HepG2 (cell line): Measurements from ENCODE around the gene DCDC2C. TPM values are rescaled to one million over a fixed set of nuclear protein-coding genes. Genes with fewer than 3 reads are reported as not detected.

ENCODE experiments used
- ATAC-seq: fragments of 200-7000 bp; cut with Tn5 transposase; 3 replicates; pipeline ENCODE4 v1.9.1; 2020; ENCODE audit warnings: mild to moderate bottlenecking, moderate library complexity
- BruUV-seq: library from RNA; stranded (reverse); fragments of 400-500 nt; replicated peaks from 2 replicates; lab custom pipeline; 2021; lab: Mats Ljungman, UMichigan
- CTCF ChIA-PET: fragments of 300-600 bp; formaldehyde crosslinking; extraction: SDS; loops from one replicate; lab custom pipeline; 2021; ENCODE audit warnings: low total read pairs, inconsistent platforms, low intra/inter-chr PET ratio; lab: Yijun Ruan, JAX
- POLR2A ChIA-PET: fragments of 350-600 bp; sonication (Branson Sonifier 250); formaldehyde crosslinking; loops from one replicate; lab custom pipeline; 2020; ENCODE audit warnings: antibody characterized with exemption, inconsistent platforms; lab: Yijun Ruan, JAX
- DNase-seq: peaks from one replicate; pipeline ENCODE4 v3.0.0-alpha.2; 2015; ENCODE audit warnings: low spot score
- FAIRE-seq: peaks from 3 replicates; lab custom pipeline; 2011; peaks lifted over from hg19 to GRCh38; lab: Jason Lieb, UNC
- H2AFZ ChIP-seq: one replicate; pipeline ENCODE4 v1.6.1; 2011; ENCODE audit warnings: low read length, inconsistent platforms
- H3K27ac ChIP-seq: fragments of 300-600 bp; 3 replicates; pipeline ENCODE4 v1.8.0; 2011; ENCODE audit warnings: mixed run types, mild to moderate bottlenecking, mixed read lengths, low read length, inconsistent platforms; ENCODE audit not compliant: insufficient read depth; ENCODE audit errors: extremely low read length
- H3K27me3 ChIP-seq, 2 experiments: fragments of 200-600 bp in 1 of 2; 2 replicates in 1 of 2; 3 replicates in 1 of 2; pipeline versions ENCODE4 v1.6.0 to v1.8.0; 2011; ENCODE audit warnings: low read length in 2 of 2, mild to moderate bottlenecking in 2 of 2, moderate library complexity in 2 of 2, inconsistent platforms in 1 of 2; ENCODE audit not compliant: insufficient read depth in 2 of 2, control insufficient read depth in 1 of 2
- H3K36me3 ChIP-seq, 2 experiments: fragments of 200-600 bp in 1 of 2; replicated peaks in 1 of 2; 2 replicates in 1 of 2; 3 replicates in 1 of 2; pipeline versions ENCODE4 v1.5.1 to v1.8.0; 2011; ENCODE audit warnings: low read length in 2 of 2, inconsistent platforms in 1 of 2; ENCODE audit not compliant: insufficient read depth in 2 of 2, control insufficient read depth in 1 of 2
- H3K4me1 ChIP-seq: 2 replicates; pipeline ENCODE4 v1.5.1; 2012; ENCODE audit warnings: low read length, inconsistent platforms; ENCODE audit not compliant: insufficient read depth
- H3K4me2 ChIP-seq: 2 replicates; pipeline ENCODE4 v1.6.0; 2011; ENCODE audit warnings: low read depth, low read length, inconsistent platforms
- H3K4me3 ChIP-seq, 3 experiments: fragments of 200-600 bp in 1 of 3; sonication (generic), shearing (Covaris generic) in 1 of 3; replicated peaks in 1 of 3; 2 replicates each; pipeline ENCODE4 v1.5.1; 2011 to 2016; ENCODE audit warnings: low read length in 3 of 3, inconsistent platforms in 2 of 3, low read depth in 2 of 3, mild to moderate bottlenecking in 2 of 3, control low read depth in 1 of 3, mixed read lengths in 1 of 3; ENCODE audit not compliant: insufficient read depth in 1 of 3
- H3K79me2 ChIP-seq: one replicate; pipeline ENCODE4 v1.6.1; 2011; ENCODE audit warnings: low read length, inconsistent platforms; ENCODE audit not compliant: insufficient read depth
- H3K9ac ChIP-seq: 2 replicates; pipeline ENCODE4 v1.6.0; 2011; ENCODE audit warnings: mild to moderate bottlenecking, low read depth, low read length, inconsistent platforms; ENCODE audit not compliant: insufficient read depth
- H3K9me3 ChIP-seq: 2 replicates; pipeline ENCODE4 v1.5.1; 2012; ENCODE audit warnings: mild to moderate bottlenecking, low read length
- H4K20me1 ChIP-seq: 2 replicates; pipeline ENCODE4 v1.6.0; 2011; ENCODE audit warnings: inconsistent platforms, mild to moderate bottlenecking, low read length, moderate library complexity; ENCODE audit not compliant: insufficient read depth
- AFF4 ChIP-seq: sonication (generic); formaldehyde crosslinking; IDR thresholded peaks from 2 replicates; pipeline ENCODE4 v1.4.0; 2020; ENCODE audit warnings: missing genetic modification reagents
- CEBPZ ChIP-seq: IDR thresholded peaks from 2 replicates; pipeline ENCODE4 v1.6.1; 2012; ENCODE audit warnings: low read length, improper control_type of control experiment
- DR1 ChIP-seq: sonication (generic); formaldehyde crosslinking; IDR thresholded peaks from 2 replicates; pipeline ENCODE4 v1.8.0; 2021; ENCODE audit warnings: mild to moderate bottlenecking, missing genetic modification reagents, inconsistent platforms
- GATAD1 ChIP-seq: IDR thresholded peaks from 2 replicates; pipeline ENCODE4 v1.6.1; 2016; ENCODE audit warnings: missing genetic modification reagents, missing compliant biosample characterization
- POLR2A ChIP-seq, 2 experiments: IDR thresholded peaks; 2 replicates each; pipeline ENCODE4 v1.6.1; 2011; ENCODE audit warnings: low read depth in 2 of 2, low read length in 2 of 2, mild to moderate bottlenecking in 1 of 2, moderate library complexity in 1 of 2; ENCODE audit not compliant: insufficient read depth in 1 of 2
- TBL1XR1 ChIP-seq: fragments of 150-350 bp; IDR thresholded peaks from 2 replicates; pipeline ENCODE4 v1.6.1; 2014; ENCODE audit warnings: borderline replicate concordance, low read length; ENCODE audit not compliant: partially characterized antibody
- ZNF619 ChIP-seq: sonication (generic); formaldehyde crosslinking; IDR thresholded peaks from 2 replicates; pipeline ENCODE4 v1.4.0; 2020; ENCODE audit warnings: mild to moderate bottlenecking, missing genetic modification reagents
- ZNF674 ChIP-seq: sonication (generic); formaldehyde crosslinking; IDR thresholded peaks from 2 replicates; pipeline ENCODE4 v1.5.0; 2020; ENCODE audit warnings: low read depth, mild to moderate bottlenecking, missing genetic modification reagents
- ZNF816 ChIP-seq: sonication (generic); formaldehyde crosslinking; IDR thresholded peaks from 2 replicates; pipeline ENCODE4 v1.8.0; 2022; ENCODE audit warnings: missing genetic modification reagents, mild to moderate bottlenecking, borderline replicate concordance
- WGBS: methylation state at CpG from one replicate; pipeline ENCODE4 v1.1.6; 2017; ENCODE audit warnings: low lambda C conversion rate; 5-methylcytosine and 5-hydroxymethylcytosine counted together
- in situ Hi-C: cut with HindIII; loops from 2 replicates; pipeline ENCODE4 v1.10.0; 2017; ENCODE audit warnings: low pct_unique_long_range_greater_than_20kb; ENCODE audit not compliant: extremely low pct_ligation_motif_present
- intact Hi-C: fragments of 100-400 bp; cut with micrococcal nuclease; formaldehyde crosslinking; loops from one replicate; pipeline ENCODE4 v1.10.0; 2022; ENCODE audit not compliant: unreplicated experiment
- polyA plus RNA-seq, 8 experiments: library from polyadenylated mRNA; depleted of rRNA in 3 of 8; stranded (reverse) in 7 of 8; unstranded in 1 of 8; fragments of >200 nt; fragmentation: Illumina TruSeq in 4 of 8; extraction: Trizol in 4 of 8; gene quantifications; 2 replicates each; pipeline versions ENCODE4 v1.2.1 to v1.2.3, GENCODE V29; 2011 to 2016; ENCODE audit warnings: low read depth in 4 of 8, missing spikeins in 1 of 8, mixed read lengths in 1 of 8; ENCODE audit not compliant: insufficient read depth in 1 of 8
- total RNA-seq, 5 experiments: library from RNA; depleted of rRNA; stranded (reverse); fragments of >200 nt; fragmentation: Illumina TruSeq; extraction: Trizol; gene quantifications; 2 replicates each; pipeline ENCODE4 v1.2.3, GENCODE V29; 2016; ENCODE audit warnings: low read depth in 1 of 5

DCDC2C gene
- total and polyA plus RNA-seq, 2 of the 13 experiments (the other 11 are each of a cell fraction or from before 2014, with no cell fraction given): not detected

- H3K27me3 ChIP-seq: peaks cover 15 to 67% of the 10 kb centered on the region in 2 experiments; a peak in 3 of 5 replicates
- no peaks in the 10 kb centered on the region for H4K20me1 ChIP-seq
- H3K79me2 ChIP-seq: no peaks in the 10 kb centered on the region
- H2AFZ ChIP-seq: no peak overlapping the region
- H3K4me1 ChIP-seq: no peaks in the 10 kb centered on the region
- no peaks in the 10 kb centered on the region for H3K9me3 ChIP-seq
- intact Hi-C loops: no loop called here
- in situ Hi-C loops: no loop called here
- 24% methylated on average over 13 of the region's 20 CpGs for WGBS
- ATAC-seq (peak; percentile 37; the same call in 2 of the 3 replicates), DNase-seq (no peak), FAIRE-seq (no peak)
- CTCF ChIA-PET: no interaction called here
- no peak for TF ChIP-seq GATAD1
- no peak for TF ChIP-seq ZNF619 (CRISPR knock-in tag)
- TF ChIP-seq POLR2A (IDR thresholded peaks at IDR 0.05; ENCODE audit: insufficient read depth in 1 of 2, low read depth in 2 of 2, low read length in 2 of 2): no peak
- TF ChIP-seq ZNF674: no peak
- TF ChIP-seq ZNF816 (CRISPR knock-in tag): no peak
- no peak for TF ChIP-seq CEBPZ
- TF ChIP-seq DR1 (CRISPR knock-in tag): no peak
- TF ChIP-seq AFF4: no peak
- TF ChIP-seq TBL1XR1: no peak
- no peak overlapping the region for H3K27ac ChIP-seq
- no peaks in the 10 kb centered on the region for H3K36me3 ChIP-seq
- H3K4me3 ChIP-seq: no peak overlapping the region
- H3K9ac ChIP-seq: no peak overlapping the region
- BruUV-seq: no TSS peak
- POLR2A ChIA-PET: no interaction called here
- H3K4me2 ChIP-seq: no peak overlapping the region
Observed at GRCh38 chr2:3747032-3747654, 43.8 kb downstream of the DCDC2C start.
